Measurements from ENCODE around the gene FOXN4. TPM values are rescaled to one million over a fixed set of nuclear protein-coding genes. Genes with fewer than 3 reads are reported as not detected.
"Not testable (repeated sequence)": the region's sequence is repeated elsewhere in the genome, so short reads cannot be mapped to it uniquely, and the experiment has no call there.

The FOXN4 gene
- total and polyA plus RNA-seq, 8 donors = 0.12 TPM; not detected in 7

DNA sequence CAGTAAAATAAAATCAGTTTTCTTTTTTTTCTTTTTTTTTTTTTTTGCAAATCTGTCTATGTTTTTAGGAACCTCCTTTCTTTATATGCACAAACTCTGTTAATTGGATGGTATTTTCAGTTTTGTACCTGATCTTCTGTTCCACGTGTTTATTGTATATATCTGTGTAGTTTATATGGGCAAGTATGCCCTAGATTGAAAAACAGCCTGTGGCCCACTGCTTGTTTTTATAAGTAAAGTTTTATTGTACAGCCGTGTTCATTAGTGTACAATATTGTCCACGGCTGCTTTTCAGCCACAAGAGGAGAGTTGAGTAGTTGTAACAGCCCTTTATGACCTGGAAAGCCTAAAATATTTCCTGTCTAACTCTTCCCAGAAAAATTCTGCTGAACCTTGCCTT lies 19.9 kb upstream of the FOXN4 start:
- no peak overlapping the region for H3K4me3 ChIP-seq
- H3K36me3 ChIP-seq = no peaks in the 10 kb centered on the region
- H3K4me1 ChIP-seq = no peaks in the 10 kb centered on the region
- no peak for TF ChIP-seq CTCF (IDR thresholded peaks at IDR 0.05)
- H3K9me3 ChIP-seq = no peaks in the 10 kb centered on the region
- no peaks in the 10 kb centered on the region for H3K27me3 ChIP-seq
- intact Hi-C loops (cut with DNase I) = no loop called here
- H3K27ac ChIP-seq = no peak overlapping the region
- DNase-seq (no peak), ATAC-seq (no peak), FAIRE-seq (no peak)
- 75 to 85% methylated on average over 3 of the region's 3 CpGs for WGBS, 2 donors

DNA sequence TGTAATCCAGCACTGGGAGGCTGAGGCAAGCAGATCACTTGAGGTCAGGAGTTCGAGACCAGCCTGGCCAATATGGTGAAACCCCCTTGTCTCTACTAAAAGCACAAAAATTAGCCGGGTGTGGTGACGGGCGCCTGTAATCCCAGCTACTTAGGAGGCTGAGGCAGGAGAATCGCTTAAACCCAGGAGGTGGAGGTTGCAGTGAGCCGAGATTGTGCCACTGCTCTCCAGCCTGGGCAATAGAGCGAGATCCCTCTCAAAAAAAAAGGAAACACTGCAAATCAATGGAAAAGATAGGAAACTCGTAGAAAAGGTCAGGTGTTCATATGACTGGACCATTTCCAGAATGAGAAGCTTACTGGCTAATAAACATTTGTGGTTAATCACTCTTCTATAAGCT lies 12.2 kb upstream of the FOXN4 start:
- 75 to 82% methylated on average over 8 of the region's 8 CpGs for WGBS, 2 donors
- H3K9me3 ChIP-seq; ATAC-seq; H3K27ac ChIP-seq; DNase-seq; H3K36me3 ChIP-seq; H3K4me1 ChIP-seq; H3K4me3 ChIP-seq; FAIRE-seq; intact Hi-C loops (cut with DNase I); H3K27me3 ChIP-seq: not testable (repeated sequence)

GRCh38 chr12:109310247-109311125 lies 1.4 kb upstream of the FOXN4 start:
- no peak for TF ChIP-seq CTCF (IDR thresholded peaks at IDR 0.05)
- intact Hi-C loops (cut with DNase I) = no loop called here
- DNase-seq (no peak), ATAC-seq (peak; percentile 13 to 64 (median 49)), FAIRE-seq (no peak)
- H3K36me3 ChIP-seq = no peaks in the 10 kb centered on the region
- WGBS, 2 donors = 6 to 7% methylated on average over 33 of the region's 33 CpGs
- no peak overlapping the region for H3K27ac ChIP-seq
- H3K4me3 ChIP-seq = peak overlapping the region in 3 of 4 donors; percentile 5 to 50 (median 43)
- peaks cover 0 to 2% (median 0%) of the 10 kb centered on the region in 4 donors for H3K27me3 ChIP-seq
- no peaks in the 10 kb centered on the region for H3K9me3 ChIP-seq
- peaks cover 0 to 11% (median 8%) of the 10 kb centered on the region in 3 donors for H3K4me1 ChIP-seq

DNA sequence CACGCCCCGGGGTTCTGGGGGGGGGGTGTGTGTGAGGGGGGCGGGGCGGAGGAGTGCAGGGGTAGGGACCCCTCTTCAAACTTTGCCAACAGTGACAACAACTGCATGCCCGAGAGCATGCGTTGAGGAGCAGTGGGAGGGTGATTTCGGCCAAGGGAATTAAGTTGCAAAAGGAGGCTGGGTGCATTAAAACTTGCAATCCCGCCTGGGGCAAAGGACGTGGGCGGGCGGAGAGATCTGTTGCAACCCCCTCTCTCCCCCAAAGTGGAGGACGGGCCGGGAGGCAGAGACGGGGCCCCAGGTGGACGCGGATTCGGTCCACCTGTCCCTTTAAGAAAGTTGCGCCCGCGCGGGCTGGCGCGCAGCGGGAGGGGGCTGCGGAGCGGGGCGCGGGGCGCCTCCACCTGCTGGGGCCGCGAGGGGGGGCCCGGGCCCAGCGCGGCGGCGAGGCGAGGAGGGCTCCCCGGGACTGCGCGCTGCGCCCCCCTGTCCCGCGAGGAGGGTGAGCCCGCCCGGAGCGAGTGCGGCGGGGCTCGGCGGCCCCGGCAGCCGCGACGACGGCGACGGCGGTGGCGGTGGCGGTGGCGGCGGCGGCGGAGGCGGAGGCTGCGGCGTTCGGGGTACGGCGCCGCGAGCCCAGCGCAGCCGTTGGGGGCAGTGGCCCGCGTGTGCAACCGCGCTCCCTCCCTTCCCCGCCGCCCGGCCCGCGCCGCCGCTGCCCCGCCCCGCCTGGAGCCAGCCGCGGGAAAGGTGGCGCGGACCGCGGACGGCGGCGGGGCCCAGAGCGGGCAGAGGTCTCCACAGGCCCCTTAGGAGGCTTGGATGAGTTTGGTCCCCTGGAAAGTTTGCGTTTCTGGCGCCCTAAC lies 530 bp upstream of the FOXN4 start:
- 0 to 1% methylated on average over 61 to 99 of the region's 99 CpGs for WGBS, 2 donors
- Histone ChIP-seq H3K4me3 (peak overlapping the region; percentile 3 to 50 (median 26)), H3K27ac (no peak overlapping the region), H3K27me3 (peaks cover 0 to 2% (median 0%) of the 10 kb centered on the region in 4 donors), H3K36me3 (no peaks in the 10 kb centered on the region), H3K4me1 (peaks cover 0 to 11% (median 8%) of the 10 kb centered on the region in 3 donors), H3K9me3 (no peaks in the 10 kb centered on the region)
- no peak for FAIRE-seq
- no peak for TF ChIP-seq CTCF (IDR thresholded peaks at IDR 0.05)
- intact Hi-C loops (cut with DNase I) = no loop called here
- peak in 1 of 6 donors; percentile 68 for DNase-seq
- ATAC-seq = peak; percentile 56 to 76 (median 68)

- Histone ChIP-seq H3K36me3 (no peaks in the 10 kb centered on the region), H3K4me1 (peaks cover 0 to 11% (median 8%) of the 10 kb centered on the region in 3 donors), H3K27ac (no peak overlapping the region), H3K27me3 (peaks cover 0 to 2% (median 0%) of the 10 kb centered on the region in 4 donors), H3K9me3 (no peaks in the 10 kb centered on the region), H3K4me3 (no peak overlapping the region)
- no peak for TF ChIP-seq CTCF (IDR thresholded peaks at IDR 0.05)
- FAIRE-seq (no peak), DNase-seq (no peak), ATAC-seq (no peak)
- intact Hi-C loops (cut with DNase I) = no loop called here
- 66 to 68% methylated on average over 9 of the region's 9 CpGs for WGBS, 2 donors
Observed at GRCh38 chr12:109307051-109307450, 2.0 kb downstream of the FOXN4 start.
